ENCODE data around the gene PODXL.
A peak's percentile ranks its signal among the peaks of the same experiment; 100 is the strongest.
"Not testable (repeated sequence)": the region's sequence is repeated elsewhere in the genome, so short reads cannot be mapped to it uniquely, and the experiment has no call there.

PODXL gene

GRCh38 chr7:131507592-131508331 is 48.7 kb downstream of the PODXL start:
- Mint-ChIP-seq H3K4me3 (peak overlapping the region; percentile 32 to 46), H3K27ac (no peak overlapping the region), H3K9me3 (no peaks in the 10 kb centered on the region), H3K4me1 (ENCODE audit: low read depth in 2 of 2) (peaks cover 13 to 17% of the 10 kb centered on the region in 2 donors), H3K36me3 (ENCODE audit: insufficient read depth) (no peaks in the 10 kb centered on the region), H3K27me3 (peaks cover 6 to 15% of the 10 kb centered on the region in 2 donors)
- peak; percentile 99 for ATAC-seq (replicated peaks)
- DNase-seq: peak; percentile 76 to 80 (median 77)

DNA sequence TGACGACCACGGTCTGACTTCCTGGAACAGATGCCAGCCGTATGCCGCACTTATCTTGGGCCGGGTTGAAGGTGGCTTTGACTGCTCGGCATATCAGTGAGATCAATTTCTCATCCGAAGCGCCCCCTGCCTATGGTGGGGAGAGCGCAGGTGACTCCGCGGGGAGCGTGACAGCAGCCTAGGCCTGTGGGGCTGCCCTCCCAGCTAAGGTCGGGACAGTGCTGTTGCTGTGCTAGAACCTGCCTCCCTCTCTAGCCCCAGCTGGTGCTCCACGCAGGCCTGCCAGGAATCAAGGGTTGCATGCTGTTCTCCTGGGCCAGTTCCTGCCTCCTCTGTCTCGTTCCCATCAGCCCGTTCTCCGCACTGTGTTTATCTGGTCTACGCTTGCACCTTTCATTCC is 49.8 kb downstream of the PODXL start:
- no peak for ATAC-seq (replicated peaks)
- Mint-ChIP-seq H3K4me3 (no peak overlapping the region), H3K4me1 (ENCODE audit: low read depth in 2 of 2) (peaks cover 19 to 22% of the 10 kb centered on the region in 2 donors), H3K36me3 (ENCODE audit: insufficient read depth) (no peaks in the 10 kb centered on the region), H3K27me3 (peaks cover 6 to 15% of the 10 kb centered on the region in 2 donors), H3K27ac (no peak overlapping the region), H3K9me3 (no peaks in the 10 kb centered on the region)
- DNase-seq: no peak

GRCh38 chr7:131505636-131506557 is 50.5 kb downstream of the PODXL start:
- ATAC-seq (replicated peaks): no peak
- no peak overlapping the region for H3K27ac Mint-ChIP-seq
- peaks cover 24 to 28% of the 10 kb centered on the region in 2 donors for H3K4me1 Mint-ChIP-seq (ENCODE audit: low read depth in 2 of 2)

GRCh38 chr7:131505037-131505620 is 51.3 kb downstream of the PODXL start:
- peak overlapping the region in 1 of 2 donors; percentile 24 for H3K27ac Mint-ChIP-seq
- not testable (repeated sequence) for H3K36me3 Mint-ChIP-seq (ENCODE audit: insufficient read depth); ATAC-seq (replicated peaks); H3K4me3 Mint-ChIP-seq; DNase-seq; H3K9me3 Mint-ChIP-seq
- H3K27me3 Mint-ChIP-seq: peaks cover 6 to 15% of the 10 kb centered on the region in 2 donors
- peaks cover 25 to 35% of the 10 kb centered on the region in 2 donors for H3K4me1 Mint-ChIP-seq (ENCODE audit: low read depth in 2 of 2)

More at GRCh38 chr7:131505636-131506557, 50.5 kb downstream of the PODXL start:
- H3K27me3 Mint-ChIP-seq: peaks cover 6 to 15% of the 10 kb centered on the region in 2 donors
- DNase-seq: no peak
- H3K4me3 Mint-ChIP-seq: no peak overlapping the region
- no peaks in the 10 kb centered on the region for H3K36me3 Mint-ChIP-seq (ENCODE audit: insufficient read depth)
- H3K9me3 Mint-ChIP-seq: no peaks in the 10 kb centered on the region

DNA sequence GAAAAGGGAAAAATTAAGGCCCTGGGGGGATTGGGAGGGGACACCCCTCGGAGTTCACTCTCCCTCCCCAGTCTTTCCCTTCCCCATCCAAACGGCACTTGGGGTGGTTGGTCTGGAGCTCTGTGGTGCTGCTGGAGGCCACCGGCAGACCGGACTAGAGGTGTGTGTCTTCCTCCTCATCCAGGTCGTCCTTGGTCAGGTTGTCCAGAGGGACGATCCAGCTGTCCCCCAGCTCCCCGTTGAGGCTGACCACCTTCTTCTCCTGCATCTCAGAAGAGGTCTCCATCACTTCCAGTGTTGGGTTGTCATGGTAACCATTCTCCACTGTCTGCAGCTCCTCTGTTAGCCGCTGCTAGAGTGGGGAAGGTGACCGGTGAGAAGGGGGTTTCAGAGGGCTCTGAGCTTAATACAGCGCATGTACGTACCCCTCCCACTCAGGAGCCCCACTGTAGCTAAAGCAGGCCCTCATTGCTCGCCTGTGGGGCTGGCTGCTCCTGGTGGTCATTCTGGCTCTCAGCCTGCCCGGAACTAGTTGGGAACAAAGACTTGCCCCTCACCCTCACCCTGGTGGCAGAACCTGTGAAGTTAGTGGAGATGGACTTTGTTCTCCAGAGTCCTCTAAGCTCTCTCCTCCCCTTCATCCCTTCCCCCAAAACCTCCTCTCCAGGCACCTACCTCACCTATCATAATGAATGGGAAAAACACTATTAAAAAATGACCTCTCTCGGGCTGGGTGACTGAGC is 52.1 kb downstream of the PODXL start:
- Mint-ChIP-seq H3K4me1 (ENCODE audit: low read depth in 2 of 2) (peaks cover 25 to 35% of the 10 kb centered on the region in 2 donors), H3K9me3 (no peaks in the 10 kb centered on the region), H3K27me3 (peaks cover 6 to 15% of the 10 kb centered on the region in 2 donors), H3K4me3 (no peak overlapping the region), H3K36me3 (ENCODE audit: insufficient read depth) (peaks cover 4% of the 10 kb centered on the region), H3K27ac (peak overlapping the region in 1 of 2 donors; percentile 24)
- no peak for DNase-seq
- no peak for ATAC-seq (replicated peaks)

- peaks cover 4% of the 10 kb centered on the region for H3K36me3 Mint-ChIP-seq (ENCODE audit: insufficient read depth)
- no peaks in the 10 kb centered on the region for H3K9me3 Mint-ChIP-seq
- peak overlapping the region in 1 of 2 donors; percentile 44 for H3K27ac Mint-ChIP-seq
- H3K4me3 Mint-ChIP-seq: no peak overlapping the region
- H3K27me3 Mint-ChIP-seq: peaks cover under 1 to 8% of the 10 kb centered on the region in 2 donors
- DNase-seq (no peak), ATAC-seq (replicated peaks) (no peak)
- H3K4me1 Mint-ChIP-seq (ENCODE audit: low read depth in 2 of 2): peaks cover 25 to 32% of the 10 kb centered on the region in 2 donors
Measured at GRCh38 chr7:131503639-131504038, 52.8 kb downstream of the PODXL start.

DNA sequence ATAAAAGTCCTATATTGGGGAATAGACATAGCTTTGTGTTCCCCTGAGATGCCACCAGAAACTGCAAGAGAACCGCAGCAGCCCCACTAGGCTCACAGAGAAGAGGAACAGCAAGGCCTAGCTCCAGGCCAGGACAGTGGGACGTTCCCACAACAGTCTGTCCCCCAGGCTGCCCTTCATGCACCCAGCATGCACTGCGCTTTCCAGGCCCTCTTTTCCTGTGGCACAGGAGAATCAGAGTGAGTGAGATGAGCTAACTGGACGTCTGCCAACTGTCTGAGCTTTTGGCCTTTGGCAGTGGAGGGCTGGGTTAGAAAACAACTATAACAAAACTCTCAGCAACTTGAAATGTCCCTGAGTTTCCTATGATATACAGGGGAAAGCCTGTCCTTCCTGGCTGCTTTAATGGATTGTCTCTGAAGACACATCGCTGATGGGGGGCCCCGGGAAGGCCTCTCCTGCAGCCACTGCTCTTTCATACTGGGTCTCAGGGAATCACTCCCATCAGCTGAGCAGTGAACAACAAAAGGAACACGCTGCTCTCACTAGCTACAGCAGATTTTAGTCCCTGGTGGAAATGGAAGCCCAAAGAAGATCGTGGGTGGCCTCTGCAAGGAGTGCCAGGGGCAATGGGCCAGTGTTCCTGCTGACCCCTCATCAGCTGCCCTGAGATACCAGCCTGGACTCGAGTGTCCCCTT is 53.5 kb downstream of the PODXL start:
- Mint-ChIP-seq H3K36me3 (ENCODE audit: insufficient read depth) (peaks cover 4% of the 10 kb centered on the region), H3K27me3 (peaks cover 0 to 2% of the 10 kb centered on the region in 2 donors), H3K4me3 (no peak overlapping the region), H3K4me1 (ENCODE audit: low read depth in 2 of 2) (peaks cover 20 to 27% of the 10 kb centered on the region in 2 donors), H3K27ac (peak overlapping the region; percentile 44 to 78), H3K9me3 (no peaks in the 10 kb centered on the region)
- ATAC-seq (replicated peaks) (no peak), DNase-seq (no peak)

DNA sequence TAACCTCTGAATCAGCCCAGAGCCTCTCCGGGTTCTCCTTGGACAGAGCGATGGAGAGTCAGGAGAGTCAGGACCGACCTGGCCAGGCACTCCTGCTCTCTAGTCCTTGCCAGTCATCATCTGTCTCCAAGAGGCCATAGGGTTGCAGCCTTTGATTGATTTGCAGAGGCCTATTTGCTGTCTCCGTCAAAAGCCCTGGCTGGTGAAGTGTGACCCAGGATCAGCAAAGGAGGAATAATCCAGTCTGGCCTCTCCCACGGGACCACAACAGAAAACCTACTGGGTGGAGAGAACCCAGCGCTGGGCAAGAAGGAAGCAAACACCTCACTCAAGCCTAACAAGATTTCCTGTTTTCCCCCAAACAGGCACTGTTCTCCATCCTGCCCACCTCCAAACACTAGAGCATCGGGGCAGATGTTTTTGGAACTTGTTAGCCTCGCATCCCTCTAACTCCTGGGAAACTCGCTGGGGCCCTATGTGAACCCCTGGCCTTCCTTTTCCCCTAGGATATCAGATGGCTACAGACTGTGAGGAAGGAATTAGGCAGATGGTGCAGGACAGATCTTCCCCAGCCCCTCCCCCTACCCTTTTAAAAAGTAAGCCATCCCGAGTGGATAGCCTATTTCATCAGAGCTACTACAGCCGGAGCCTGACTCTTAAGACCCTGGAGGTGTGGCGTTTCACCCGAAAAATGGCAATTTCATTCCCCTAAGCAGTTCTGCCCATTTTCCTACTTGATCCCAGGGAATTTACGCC is 54.3 kb downstream of the PODXL start:
- H3K27me3 Mint-ChIP-seq: no peaks in the 10 kb centered on the region
- H3K9me3 Mint-ChIP-seq: no peaks in the 10 kb centered on the region
- peaks cover 16 to 23% of the 10 kb centered on the region in 2 donors for H3K4me1 Mint-ChIP-seq (ENCODE audit: low read depth in 2 of 2)
- DNase-seq: no peak
- peaks cover 4% of the 10 kb centered on the region for H3K36me3 Mint-ChIP-seq (ENCODE audit: insufficient read depth)
- ATAC-seq (replicated peaks): peak; percentile 4
- H3K4me3 Mint-ChIP-seq: no peak overlapping the region
- H3K27ac Mint-ChIP-seq: peak overlapping the region; percentile 65 to 83

- H3K27ac Mint-ChIP-seq: peak overlapping the region; percentile 65 to 83
- no peaks in the 10 kb centered on the region for H3K27me3 Mint-ChIP-seq
- peaks cover 16 to 23% of the 10 kb centered on the region in 2 donors for H3K4me1 Mint-ChIP-seq (ENCODE audit: low read depth in 2 of 2)
- H3K36me3 Mint-ChIP-seq (ENCODE audit: insufficient read depth): peaks cover 4% of the 10 kb centered on the region
- no peak overlapping the region for H3K4me3 Mint-ChIP-seq
- no peaks in the 10 kb centered on the region for H3K9me3 Mint-ChIP-seq
- ATAC-seq (replicated peaks) (peak; percentile 98), DNase-seq (peak; percentile 16 to 31 (median 19))
Measured at GRCh38 chr7:131501422-131501821, 55.0 kb downstream of the PODXL start.

- H3K27me3 Mint-ChIP-seq: no peaks in the 10 kb centered on the region
- no peaks in the 10 kb centered on the region for H3K9me3 Mint-ChIP-seq
- DNase-seq (no peak), ATAC-seq (replicated peaks) (no peak)
- H3K4me3 Mint-ChIP-seq: no peak overlapping the region
- H3K36me3 Mint-ChIP-seq (ENCODE audit: insufficient read depth): peaks cover 4% of the 10 kb centered on the region
- H3K4me1 Mint-ChIP-seq (ENCODE audit: low read depth in 2 of 2): peaks cover 16 to 23% of the 10 kb centered on the region in 2 donors
- peak overlapping the region; percentile 65 to 83 for H3K27ac Mint-ChIP-seq
Measured at GRCh38 chr7:131500357-131500756, 56.1 kb downstream of the PODXL start.

DNA sequence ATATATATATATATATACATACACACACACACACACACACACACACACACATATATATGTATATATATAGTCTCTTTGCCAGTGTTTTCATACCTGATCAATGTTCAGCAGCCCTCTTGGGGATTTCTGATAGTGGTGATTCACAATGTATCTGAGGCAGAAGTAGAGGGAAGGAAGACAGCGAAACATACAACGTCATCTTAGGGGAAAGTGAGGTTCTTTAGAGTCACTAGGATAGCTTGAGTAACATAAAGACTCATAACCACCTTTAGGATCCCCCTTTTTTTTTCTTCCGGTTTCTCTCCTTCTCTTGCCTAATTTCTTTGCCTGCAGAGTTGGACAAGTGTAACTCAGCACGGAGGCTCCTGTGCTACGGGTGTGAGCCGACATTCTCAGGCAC is 56.6 kb downstream of the PODXL start:
- H3K4me3 Mint-ChIP-seq: no peak overlapping the region
- H3K9me3 Mint-ChIP-seq: no peaks in the 10 kb centered on the region
- H3K36me3 Mint-ChIP-seq (ENCODE audit: insufficient read depth): peaks cover 4% of the 10 kb centered on the region
- no peak for DNase-seq
- H3K27me3 Mint-ChIP-seq: no peaks in the 10 kb centered on the region
- no peak for ATAC-seq (replicated peaks)
- H3K4me1 Mint-ChIP-seq (ENCODE audit: low read depth in 2 of 2): peaks cover 16 to 23% of the 10 kb centered on the region in 2 donors
- H3K27ac Mint-ChIP-seq: no peak overlapping the region
